ENCODE measurements around the gene CRISPLD2. TPM values are rescaled to one million over a fixed set of nuclear protein-coding genes. Genes with fewer than 3 reads are reported as not detected.
"Not testable (repeated sequence)": the region's sequence is repeated elsewhere in the genome, so short reads cannot be mapped to it uniquely, and the experiment has no call there.

The CRISPLD2 gene
- total and polyA plus RNA-seq, 4 donors, result 3.4 to 15.8 (median 8.2) TPM

- not testable (repeated sequence) for H3K36me3 ChIP-seq (ENCODE audit: control insufficient read depth, insufficient read depth, low read length); H3K4me1 ChIP-seq (ENCODE audit: control insufficient read depth, insufficient read depth, low read length); H3K27ac ChIP-seq (ENCODE audit: low read depth, low read length); H3K9me3 ChIP-seq (ENCODE audit: control insufficient read depth, insufficient read depth, low read length); H3K27me3 ChIP-seq (ENCODE audit: control insufficient read depth, insufficient read depth, low read length); DNase-seq (ENCODE audit: low read depth in 4 of 6, low spot score in 6 of 6); H3K4me3 ChIP-seq (ENCODE audit: low read depth, low read length)
- WGBS (ENCODE audit: insufficient coverage), result 91% methylated on average over 5 of the region's 6 CpGs
These were observed 118.8 kb downstream of the CRISPLD2 start for GRCh38 chr16:84938616-84939015.

- H3K27ac ChIP-seq (ENCODE audit: low read depth, low read length), result peak overlapping the region; percentile 47
- WGBS (ENCODE audit: insufficient coverage), result 81% methylated on average over 31 of the region's 41 CpGs
- DNase-seq (ENCODE audit: low read depth in 4 of 6, low spot score in 6 of 6), result no peak
- no peaks in the 10 kb centered on the region for H3K9me3 ChIP-seq (ENCODE audit: control insufficient read depth, insufficient read depth, low read length)
- H3K27me3 ChIP-seq (ENCODE audit: control insufficient read depth, insufficient read depth, low read length), result no peaks in the 10 kb centered on the region
- no peaks in the 10 kb centered on the region for H3K4me1 ChIP-seq (ENCODE audit: control insufficient read depth, insufficient read depth, low read length)
- H3K36me3 ChIP-seq (ENCODE audit: control insufficient read depth, insufficient read depth, low read length), result no peaks in the 10 kb centered on the region
- H3K4me3 ChIP-seq (ENCODE audit: low read depth, low read length), result no peak overlapping the region
These were observed 121.1 kb downstream of the CRISPLD2 start for GRCh38 chr16:84940670-84941551.

GRCh38 chr16:84941921-84942320 lies 122.1 kb downstream of the CRISPLD2 start:
- no peaks in the 10 kb centered on the region for H3K36me3 ChIP-seq (ENCODE audit: control insufficient read depth, insufficient read depth, low read length)
- no peak overlapping the region for H3K4me3 ChIP-seq (ENCODE audit: low read depth, low read length)
- no peaks in the 10 kb centered on the region for H3K9me3 ChIP-seq (ENCODE audit: control insufficient read depth, insufficient read depth, low read length)
- no peak for DNase-seq (ENCODE audit: low read depth in 4 of 6, low spot score in 6 of 6)
- no peaks in the 10 kb centered on the region for H3K27me3 ChIP-seq (ENCODE audit: control insufficient read depth, insufficient read depth, low read length)
- no peak overlapping the region for H3K27ac ChIP-seq (ENCODE audit: low read depth, low read length)
- H3K4me1 ChIP-seq (ENCODE audit: control insufficient read depth, insufficient read depth, low read length), result no peaks in the 10 kb centered on the region
- WGBS (ENCODE audit: insufficient coverage), result 94% methylated on average over 9 of the region's 10 CpGs

GRCh38 chr16:84942786-84943185 lies 123.0 kb downstream of the CRISPLD2 start:
- no peak for DNase-seq (ENCODE audit: low read depth in 4 of 6, low spot score in 6 of 6)
- Histone ChIP-seq H3K27me3 (ENCODE audit: control insufficient read depth, insufficient read depth, low read length) (no peaks in the 10 kb centered on the region), H3K4me1 (ENCODE audit: control insufficient read depth, insufficient read depth, low read length) (peaks cover 2% of the 10 kb centered on the region), H3K9me3 (ENCODE audit: control insufficient read depth, insufficient read depth, low read length) (no peaks in the 10 kb centered on the region), H3K4me3 (ENCODE audit: low read depth, low read length) (no peak overlapping the region), H3K36me3 (ENCODE audit: control insufficient read depth, insufficient read depth, low read length) (no peaks in the 10 kb centered on the region), H3K27ac (ENCODE audit: low read depth, low read length) (no peak overlapping the region)
- WGBS (ENCODE audit: insufficient coverage), result 100% methylated on average over 2 of the region's 4 CpGs

- peaks cover 3% of the 10 kb centered on the region for H3K4me1 ChIP-seq (ENCODE audit: control insufficient read depth, insufficient read depth, low read length)
- DNase-seq (ENCODE audit: low read depth in 4 of 6, low spot score in 6 of 6), result no peak
- no peaks in the 10 kb centered on the region for H3K9me3 ChIP-seq (ENCODE audit: control insufficient read depth, insufficient read depth, low read length)
- H3K27ac ChIP-seq (ENCODE audit: low read depth, low read length), result no peak overlapping the region
- 71% methylated on average over 1 of the region's 4 CpGs for WGBS (ENCODE audit: insufficient coverage)
- H3K36me3 ChIP-seq (ENCODE audit: control insufficient read depth, insufficient read depth, low read length), result no peaks in the 10 kb centered on the region
- no peak overlapping the region for H3K4me3 ChIP-seq (ENCODE audit: low read depth, low read length)
- H3K27me3 ChIP-seq (ENCODE audit: control insufficient read depth, insufficient read depth, low read length), result no peaks in the 10 kb centered on the region
These were observed 123.8 kb downstream of the CRISPLD2 start for GRCh38 chr16:84943620-84944019.

- peaks cover 5% of the 10 kb centered on the region for H3K4me1 ChIP-seq (ENCODE audit: control insufficient read depth, insufficient read depth, low read length)
- H3K27me3 ChIP-seq (ENCODE audit: control insufficient read depth, insufficient read depth, low read length), result no peaks in the 10 kb centered on the region
- no peak overlapping the region for H3K27ac ChIP-seq (ENCODE audit: low read depth, low read length)
- H3K9me3 ChIP-seq (ENCODE audit: control insufficient read depth, insufficient read depth, low read length), result no peaks in the 10 kb centered on the region
- WGBS (ENCODE audit: insufficient coverage), result 62% methylated on average over 9 of the region's 9 CpGs
- no peaks in the 10 kb centered on the region for H3K36me3 ChIP-seq (ENCODE audit: control insufficient read depth, insufficient read depth, low read length)
- DNase-seq (ENCODE audit: low read depth in 4 of 6, low spot score in 6 of 6), result no peak
- H3K4me3 ChIP-seq (ENCODE audit: low read depth, low read length), result no peak overlapping the region
These were observed 127.2 kb downstream of the CRISPLD2 start for GRCh38 chr16:84947022-84947421.

- peaks cover 17% of the 10 kb centered on the region for H3K4me1 ChIP-seq (ENCODE audit: control insufficient read depth, insufficient read depth, low read length)
- H3K9me3 ChIP-seq (ENCODE audit: control insufficient read depth, insufficient read depth, low read length), result no peaks in the 10 kb centered on the region
- DNase-seq (ENCODE audit: low read depth in 4 of 6, low spot score in 6 of 6), result no peak
- no peak overlapping the region for H3K4me3 ChIP-seq (ENCODE audit: low read depth, low read length)
- no peak overlapping the region for H3K27ac ChIP-seq (ENCODE audit: low read depth, low read length)
- WGBS (ENCODE audit: insufficient coverage), result 85% methylated on average over 22 of the region's 27 CpGs
- H3K27me3 ChIP-seq (ENCODE audit: control insufficient read depth, insufficient read depth, low read length), result no peaks in the 10 kb centered on the region
- no peaks in the 10 kb centered on the region for H3K36me3 ChIP-seq (ENCODE audit: control insufficient read depth, insufficient read depth, low read length)
These were observed 128.4 kb downstream of the CRISPLD2 start for GRCh38 chr16:84947996-84948850.

- no peak for DNase-seq (ENCODE audit: low read depth in 4 of 6, low spot score in 6 of 6)
- peaks cover 22% of the 10 kb centered on the region for H3K4me1 ChIP-seq (ENCODE audit: control insufficient read depth, insufficient read depth, low read length)
- 78% methylated on average over 10 of the region's 10 CpGs for WGBS (ENCODE audit: insufficient coverage)
- H3K36me3 ChIP-seq (ENCODE audit: control insufficient read depth, insufficient read depth, low read length), result no peaks in the 10 kb centered on the region
- no peaks in the 10 kb centered on the region for H3K27me3 ChIP-seq (ENCODE audit: control insufficient read depth, insufficient read depth, low read length)
- no peak overlapping the region for H3K4me3 ChIP-seq (ENCODE audit: low read depth, low read length)
- H3K9me3 ChIP-seq (ENCODE audit: control insufficient read depth, insufficient read depth, low read length), result no peaks in the 10 kb centered on the region
- H3K27ac ChIP-seq (ENCODE audit: low read depth, low read length), result no peak overlapping the region
These were observed 129.2 kb downstream of the CRISPLD2 start for GRCh38 chr16:84948851-84949610.

- no peak overlapping the region for H3K27ac ChIP-seq (ENCODE audit: low read depth, low read length)
- H3K27me3 ChIP-seq (ENCODE audit: control insufficient read depth, insufficient read depth, low read length), result no peaks in the 10 kb centered on the region
- H3K9me3 ChIP-seq (ENCODE audit: control insufficient read depth, insufficient read depth, low read length), result no peaks in the 10 kb centered on the region
- 73% methylated on average over 7 of the region's 10 CpGs for WGBS (ENCODE audit: insufficient coverage)
- H3K36me3 ChIP-seq (ENCODE audit: control insufficient read depth, insufficient read depth, low read length), result no peaks in the 10 kb centered on the region
- peaks cover 22% of the 10 kb centered on the region for H3K4me1 ChIP-seq (ENCODE audit: control insufficient read depth, insufficient read depth, low read length)
- no peak overlapping the region for H3K4me3 ChIP-seq (ENCODE audit: low read depth, low read length)
- DNase-seq (ENCODE audit: low read depth in 4 of 6, low spot score in 6 of 6), result no peak
These were observed 130.1 kb downstream of the CRISPLD2 start for GRCh38 chr16:84949772-84950436.
